K562 (cell line): ENCODE measurements around the gene NDUFS3. TPM values are rescaled to one million over a fixed set of nuclear protein-coding genes. Genes with fewer than 3 reads are reported as not detected.

Experiments used
- ATAC-seq: fragments of 200-7000 bp; cut with Tn5 transposase; 3 replicates; pipeline ENCODE4 v1.9.1; 2020; ENCODE audit warnings: moderate library complexity
- BruUV-seq: library from RNA; stranded (reverse); fragments of 400-500 nt; replicated peaks from 2 replicates; lab custom pipeline; 2021; lab: Mats Ljungman, UMichigan
- CTCF ChIA-PET: fragments of 300-600 bp; formaldehyde crosslinking; extraction: SDS; loops from one replicate; lab custom pipeline; 2021; ENCODE audit warnings: low intra/inter-chr PET ratio; lab: Yijun Ruan, JAX
- POLR2A ChIA-PET: fragments of 300-600, 350-650 bp; sonication (Branson Sonifier 250); formaldehyde crosslinking; extraction: SDS; loops from one replicate; lab custom pipeline; 2021; ENCODE audit warnings: antibody characterized with exemption, inconsistent platforms; lab: Yijun Ruan, JAX
- DNase-seq, 4 experiments: peaks; one replicate each; pipeline versions ENCODE4 v3.0.0 to v3.0.0-alpha.2; 2011 to 2018; ENCODE audit warnings: low spot score in 3 of 4, mixed read lengths in 3 of 4; ENCODE audit errors: extremely low read depth in 1 of 4
- FAIRE-seq: peaks from 2 replicates; lab custom pipeline; 2011; peaks lifted over from hg19 to GRCh38; lab: Jason Lieb, UNC
- H2AFZ ChIP-seq: 2 replicates; pipeline ENCODE4 v1.6.0; 2011; ENCODE audit warnings: low read depth, low read length, control low read depth, inconsistent platforms
- H3K27ac ChIP-seq: fragments of 200-600 bp; 3 replicates; pipeline ENCODE4 v1.8.0; 2011; ENCODE audit warnings: low read depth, mild to moderate bottlenecking, control low read depth, inconsistent platforms, low read length, moderate library complexity, mixed read lengths; ENCODE audit errors: extremely low read depth
- H3K27me3 ChIP-seq, 2 experiments: fragments of 300-600 bp in 1 of 2; 2 replicates in 1 of 2; 3 replicates in 1 of 2; pipeline versions ENCODE4 v1.6.0 to v1.8.0; 2011; ENCODE audit warnings: inconsistent platforms in 2 of 2, low read length in 2 of 2, mild to moderate bottlenecking in 1 of 2, mixed read lengths in 1 of 2, moderate library complexity in 1 of 2; ENCODE audit not compliant: control insufficient read depth in 2 of 2, insufficient read depth in 2 of 2
- H3K36me3 ChIP-seq: fragments of 300-600 bp; 3 replicates; pipeline ENCODE4 v1.8.0; 2011; ENCODE audit warnings: mild to moderate bottlenecking, low read length, inconsistent platforms; ENCODE audit not compliant: control insufficient read depth, insufficient read depth
- H3K4me1 ChIP-seq, 2 experiments: fragments of 200-600 bp in 1 of 2; replicated peaks in 1 of 2; 2 replicates in 1 of 2; 3 replicates in 1 of 2; pipeline versions ENCODE4 v1.5.1 to v1.8.0; 2011; ENCODE audit warnings: inconsistent platforms in 2 of 2, low read length in 2 of 2, mild to moderate bottlenecking in 1 of 2, mixed read lengths in 1 of 2, moderate library complexity in 1 of 2; ENCODE audit not compliant: control insufficient read depth in 2 of 2, insufficient read depth in 2 of 2
- H3K4me2 ChIP-seq: 2 replicates; pipeline ENCODE4 v1.6.1; 2011; ENCODE audit warnings: low read length, control low read depth, inconsistent platforms, mixed read lengths; ENCODE audit not compliant: insufficient read depth
- H3K4me3 ChIP-seq: fragments of 200-600 bp; sonication (generic), shearing (Covaris generic); 2 replicates; pipeline ENCODE4 v1.5.1; 2016; ENCODE audit warnings: control low read depth, inconsistent platforms
- H3K79me2 ChIP-seq: fragments of 200-600 bp; 3 replicates; pipeline ENCODE4 v1.8.0; 2011; ENCODE audit warnings: low read length, inconsistent platforms; ENCODE audit not compliant: control insufficient read depth, insufficient read depth
- H3K9ac ChIP-seq, 2 experiments: 2 replicates each; pipeline versions ENCODE4 v1.6.0 to v1.6.1; 2011; ENCODE audit warnings: low read depth in 2 of 2, low read length in 2 of 2, control low read depth in 1 of 2, inconsistent platforms in 1 of 2, mild to moderate bottlenecking in 1 of 2, mixed read lengths in 1 of 2; ENCODE audit not compliant: insufficient read depth in 1 of 2
- H3K9me1 ChIP-seq: one replicate; pipeline ENCODE4 v1.6.0; 2011; ENCODE audit warnings: inconsistent platforms, mild to moderate bottlenecking, low read length, moderate library complexity; ENCODE audit not compliant: control insufficient read depth, insufficient read depth
- H3K9me3 ChIP-seq: replicated peaks from 2 replicates; pipeline ENCODE4 v1.5.1; 2011; ENCODE audit warnings: low read depth, low read length, inconsistent platforms; ENCODE audit not compliant: control insufficient read depth, insufficient read depth
- H4K20me1 ChIP-seq: replicated peaks from 2 replicates; pipeline ENCODE4 v1.6.1; 2011; ENCODE audit warnings: low read length, inconsistent platforms, mixed read lengths; ENCODE audit not compliant: control insufficient read depth, insufficient read depth
- BRF1 ChIP-seq: IDR thresholded peaks from 3 replicates; pipeline ENCODE4 v1.6.1; 2011; ENCODE audit warnings: borderline replicate concordance, mild to moderate bottlenecking; ENCODE audit not compliant: insufficient read length; ENCODE audit errors: extremely low read depth
- FOXA1 ChIP-seq: fragments of 450-650 bp; IDR thresholded peaks from 2 replicates; pipeline ENCODE4 v1.6.1; 2016; ENCODE audit warnings: mild to moderate bottlenecking, borderline replicate concordance
- HDGF ChIP-seq: fragments of 450-650 bp; IDR thresholded peaks from 2 replicates; pipeline ENCODE4 v1.6.1; 2016
- HEY1 ChIP-seq: fragments of 250-450 bp; sonication (Bioruptor Pico); IDR thresholded peaks from 2 replicates; pipeline ENCODE4 v1.5.0; 2020; ENCODE audit warnings: mild to moderate bottlenecking, moderate library complexity, borderline replicate concordance
- POLR3G ChIP-seq: IDR thresholded peaks from 2 replicates; pipeline ENCODE4 v1.6.1; 2011; ENCODE audit not compliant: insufficient read length, insufficient replicate concordance; ENCODE audit errors: extremely low read depth
- TFAM ChIP-seq: fragments of 250-450 bp; sonication (Bioruptor Pico); conservative IDR thresholded peaks from 2 replicates; pipeline ENCODE4 v1.5.0; 2021; ENCODE audit warnings: mild to moderate bottlenecking, moderate library complexity
- USF1 ChIP-seq: sonication (generic); formaldehyde crosslinking; IDR thresholded peaks from 2 replicates; pipeline ENCODE4 v1.9.0; 2022; ENCODE audit warnings: mild to moderate bottlenecking, missing genetic modification reagents
- ZFP1 ChIP-seq: fragments of 450-650 bp; formaldehyde crosslinking; IDR thresholded peaks from 2 replicates; pipeline ENCODE4 v1.4.0; 2020; ENCODE audit warnings: mild to moderate bottlenecking, mixed read lengths
- ZNF311 ChIP-seq: fragments of 250-450 bp; sonication (Bioruptor Pico); IDR thresholded peaks from 2 replicates; pipeline ENCODE4 v1.4.0; 2020; ENCODE audit warnings: mild to moderate bottlenecking, moderate library complexity
- WGBS: fragments of 100-300 bp; shearing (Covaris generic); methylation state at CpG from one replicate; pipeline ENCODE4 v1.1.6; 2016; ENCODE audit warnings: low coverage, mixed read lengths; ENCODE audit not compliant: insufficient coverage; ENCODE audit errors: missing lambda C conversion rate; 5-methylcytosine and 5-hydroxymethylcytosine counted together
- in situ Hi-C: fragments of 300-500 bp; cut with MboI; formaldehyde crosslinking; loops from 4 replicates; pipeline ENCODE4 v1.15.0; 2018; ENCODE audit warnings: inconsistent platforms, mixed read lengths
- intact Hi-C: fragments of 100-400 bp; cut with micrococcal nuclease; formaldehyde crosslinking; loops from 2 replicates; pipeline ENCODE4 v1.14.2; 2022
- polyA plus RNA-seq, 8 experiments: library from polyadenylated mRNA; depleted of rRNA in 4 of 8; stranded (reverse) in 5 of 8; unstranded in 3 of 8; fragments of >200 nt; fragmentation: Nextera tagmentation in 2 of 8; fragmentation: Illumina TruSeq in 1 of 8; extraction: Ambion mirVana in 2 of 8; extraction: Trizol in 1 of 8; gene quantifications; 2 replicates each; pipeline versions ENCODE4 v1.2.1 to v1.2.3, GENCODE V29; 2011 to 2014; ENCODE audit warnings: inconsistent platforms in 1 of 8, missing spikeins in 1 of 8
- total RNA-seq, 7 experiments: library from RNA; depleted of rRNA in 6 of 7; stranded (reverse); fragments of >200 nt in 6 of 7; fragmentation: Illumina TruSeq in 2 of 7; extraction: Trizol in 2 of 7; gene quantifications; 2 replicates each; pipeline versions ENCODE4 v1.2.1 to v1.2.3, GENCODE V29; 2011 to 2021; ENCODE audit warnings: low replicate concordance in 1 of 7
- TF ChIP-seq, protein P1 (sequence below): sonication (generic); IDR thresholded peaks from 2 replicates; pipeline ENCODE4 v1.6.1; 2016
- TF ChIP-seq, protein P2 (sequence below), 2 experiments: IDR thresholded peaks in 1 of 2; conservative IDR thresholded peaks in 1 of 2; 2 replicates each; pipeline ENCODE4 v1.6.1; 2016; ENCODE audit warnings: low read depth in 2 of 2, mild to moderate bottlenecking in 1 of 2, missing compliant biosample characterization in 1 of 2, missing genetic modification characterization in 1 of 2, moderate library complexity in 1 of 2
- TF ChIP-seq, protein P3 (sequence below): fragments of 450-650 bp; IDR thresholded peaks from 2 replicates; pipeline ENCODE4 v1.6.1; 2016

The NDUFS3 gene
- total and polyA plus RNA-seq, 9 of the 15 experiments (the other 6 are each of a cell fraction or from before 2014, with no cell fraction given) = 38.7 to 341 (median 194) TPM

- H3K36me3 ChIP-seq = no peaks in the 10 kb centered on the region
- FAIRE-seq (no peak), DNase-seq (no peak), ATAC-seq (no peak)
- in situ Hi-C loops (no loop called here), intact Hi-C loops (no loop called here)
- H4K20me1 ChIP-seq = no peaks in the 10 kb centered on the region
- peaks cover 0 to 21% of the 10 kb centered on the region in 2 experiments; a peak in 2 of 5 replicates for H3K4me1 ChIP-seq
- ChIA-PET POLR2A (interaction anchor here (0.6 to 1.3 kb wide), 2 partner anchors 14 to 32 kb away, joined by 3 to 4 read pairs; no protein-coding TSS in a partner anchor), CTCF (no interaction called here)
- H3K79me2 ChIP-seq = no peaks in the 10 kb centered on the region
- peaks cover 24 to 35% of the 10 kb centered on the region in 2 experiments for H3K27me3 ChIP-seq
- H3K9ac ChIP-seq = no peak overlapping the region
- no peak overlapping the region for H3K4me3 ChIP-seq
- H3K4me2 ChIP-seq = no peak overlapping the region
- BruUV-seq = no TSS peak
- WGBS = 19% methylated on average over 7 of the region's 7 CpGs
- H3K9me1 ChIP-seq = peaks cover 3% of the 10 kb centered on the region
- H3K27ac ChIP-seq = no peak overlapping the region
- no peaks in the 10 kb centered on the region for H3K9me3 ChIP-seq
- H2AFZ ChIP-seq = no peak overlapping the region
- TF ChIP-seq, protein P1, sequence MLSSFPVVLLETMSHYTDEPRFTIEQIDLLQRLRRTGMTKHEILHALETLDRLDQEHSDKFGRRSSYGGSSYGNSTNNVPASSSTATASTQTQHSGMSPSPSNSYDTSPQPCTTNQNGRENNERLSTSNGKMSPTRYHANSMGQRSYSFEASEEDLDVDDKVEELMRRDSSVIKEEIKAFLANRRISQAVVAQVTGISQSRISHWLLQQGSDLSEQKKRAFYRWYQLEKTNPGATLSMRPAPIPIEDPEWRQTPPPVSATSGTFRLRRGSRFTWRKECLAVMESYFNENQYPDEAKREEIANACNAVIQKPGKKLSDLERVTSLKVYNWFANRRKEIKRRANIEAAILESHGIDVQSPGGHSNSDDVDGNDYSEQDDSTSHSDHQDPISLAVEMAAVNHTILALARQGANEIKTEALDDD = no peak
- TF ChIP-seq HEY1 (CRISPR knock-in tag) (no peak), HDGF (no peak), BRF1 (no peak), ZFP1 (no peak), USF1 (CRISPR knock-in tag) (no peak), POLR3G (no peak), ZNF311 (CRISPR knock-in tag) (no peak), FOXA1 (no peak), TFAM (no peak)
- TF ChIP-seq, protein P2, sequence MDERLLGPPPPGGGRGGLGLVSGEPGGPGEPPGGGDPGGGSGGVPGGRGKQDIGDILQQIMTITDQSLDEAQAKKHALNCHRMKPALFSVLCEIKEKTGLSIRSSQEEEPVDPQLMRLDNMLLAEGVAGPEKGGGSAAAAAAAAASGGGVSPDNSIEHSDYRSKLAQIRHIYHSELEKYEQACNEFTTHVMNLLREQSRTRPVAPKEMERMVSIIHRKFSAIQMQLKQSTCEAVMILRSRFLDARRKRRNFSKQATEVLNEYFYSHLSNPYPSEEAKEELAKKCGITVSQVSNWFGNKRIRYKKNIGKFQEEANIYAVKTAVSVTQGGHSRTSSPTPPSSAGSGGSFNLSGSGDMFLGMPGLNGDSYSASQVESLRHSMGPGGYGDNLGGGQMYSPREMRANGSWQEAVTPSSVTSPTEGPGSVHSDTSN (CRISPR knock-in tag; IDR thresholded peaks at IDR 0.05; ENCODE audit: low read depth) = no peak
- TF ChIP-seq, protein P2 (tag; conservative IDR thresholded peaks at IDR 0.05; ENCODE audit: low read depth) = no peak
- TF ChIP-seq, protein P3, sequence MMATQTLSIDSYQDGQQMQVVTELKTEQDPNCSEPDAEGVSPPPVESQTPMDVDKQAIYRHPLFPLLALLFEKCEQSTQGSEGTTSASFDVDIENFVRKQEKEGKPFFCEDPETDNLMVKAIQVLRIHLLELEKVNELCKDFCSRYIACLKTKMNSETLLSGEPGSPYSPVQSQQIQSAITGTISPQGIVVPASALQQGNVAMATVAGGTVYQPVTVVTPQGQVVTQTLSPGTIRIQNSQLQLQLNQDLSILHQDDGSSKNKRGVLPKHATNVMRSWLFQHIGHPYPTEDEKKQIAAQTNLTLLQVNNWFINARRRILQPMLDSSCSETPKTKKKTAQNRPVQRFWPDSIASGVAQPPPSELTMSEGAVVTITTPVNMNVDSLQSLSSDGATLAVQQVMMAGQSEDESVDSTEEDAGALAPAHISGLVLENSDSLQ = no peak
Measured at GRCh38 chr11:47591764-47592163, 12.9 kb downstream of the NDUFS3 start.
